GM23248 (cell line): ENCODE results near the gene IQSEC3. TPM values are rescaled to one million over a fixed set of nuclear protein-coding genes. Genes with fewer than 3 reads are reported as not detected.

ENCODE experiments used
- DNase-seq: peaks from one replicate; pipeline ENCODE4 v3.0.0-alpha.2; 2015
- H2AFZ ChIP-seq: fragments of 200-600 bp; sonication (generic); 2 replicates; pipeline ENCODE4 v1.6.1; 2016; ENCODE audit warnings: antibody characterized with exemption
- H3F3A ChIP-seq: fragments of 200-600 bp; sonication (generic); 2 replicates; pipeline ENCODE4 v1.6.1; 2016; ENCODE audit warnings: mild to moderate bottlenecking, antibody characterized with exemption, mixed run types; ENCODE audit not compliant: insufficient read depth
- H3K27ac ChIP-seq: fragments of 200-600 bp; sonication (generic); 2 replicates; pipeline ENCODE4 v1.5.1; 2016; ENCODE audit warnings: mild to moderate bottlenecking
- H3K27me3 ChIP-seq: fragments of 200-600 bp; sonication (generic); replicated peaks from 2 replicates; pipeline ENCODE4 v1.6.1; 2016; ENCODE audit warnings: mild to moderate bottlenecking; ENCODE audit not compliant: insufficient read depth
- H3K36me3 ChIP-seq: fragments of 200-600 bp; sonication (generic); 2 replicates; pipeline ENCODE4 v1.6.1; 2016; ENCODE audit warnings: low read depth, mild to moderate bottlenecking
- H3K4me1 ChIP-seq: fragments of 200-600 bp; sonication (generic); 2 replicates; pipeline ENCODE4 v1.6.1; 2016; ENCODE audit warnings: mild to moderate bottlenecking; ENCODE audit not compliant: insufficient read depth
- H3K4me2 ChIP-seq: fragments of 200-600 bp; sonication (generic); one replicate; pipeline ENCODE4 v1.6.1; 2016; ENCODE audit warnings: mild to moderate bottlenecking; ENCODE audit not compliant: unreplicated experiment
- H3K4me3 ChIP-seq: fragments of 200-600 bp; sonication (generic); 2 replicates; pipeline ENCODE4 v1.5.1; 2016; ENCODE audit warnings: mild to moderate bottlenecking
- H3K79me2 ChIP-seq: fragments of 200-600 bp; sonication (generic); 2 replicates; pipeline ENCODE4 v1.6.1; 2016; ENCODE audit warnings: mild to moderate bottlenecking; ENCODE audit not compliant: insufficient read depth
- H3K9ac ChIP-seq: fragments of 200-600 bp; sonication (generic); 2 replicates; pipeline ENCODE4 v1.6.1; 2016; ENCODE audit warnings: mild to moderate bottlenecking
- H3K9me2 ChIP-seq: fragments of 200-600 bp; sonication (generic); 2 replicates; pipeline ENCODE4 v1.6.1; 2016; ENCODE audit warnings: mixed run types, mild to moderate bottlenecking, moderate library complexity; ENCODE audit not compliant: insufficient read depth
- H3K9me3 ChIP-seq: fragments of 200-600 bp; sonication (generic); one replicate; pipeline ENCODE4 v1.6.1; 2017; ENCODE audit warnings: low read depth
- H4K20me1 ChIP-seq: fragments of 200-600 bp; sonication (generic); 2 replicates; pipeline ENCODE4 v1.6.0; 2016; ENCODE audit not compliant: insufficient read depth
- EZH2 ChIP-seq: fragments of 200-600 bp; sonication (generic); IDR thresholded peaks from 2 replicates; pipeline ENCODE4 v1.6.1; 2018; ENCODE audit warnings: antibody characterized with exemption, mild to moderate bottlenecking; ENCODE audit not compliant: insufficient read depth, poor library complexity, severe bottlenecking
- EZH2phosphoT487 ChIP-seq: fragments of 200-600 bp; sonication (generic); IDR thresholded peaks from 2 replicates; pipeline ENCODE4 v1.6.1; 2018; ENCODE audit warnings: antibody characterized with exemption, moderate library complexity, mild to moderate bottlenecking, low read depth; ENCODE audit not compliant: insufficient read depth
- WGBS, 2 experiments: methylation state at CpG; one replicate each; pipeline ENCODE4 v1.1.6; 2015 to 2017; ENCODE audit warnings: low lambda C conversion rate in 2 of 2, low coverage in 1 of 2; ENCODE audit errors: missing lambda C conversion rate in 2 of 2; 5-methylcytosine and 5-hydroxymethylcytosine counted together
- in situ Hi-C: fragments of 300-500 bp; cut with MboI; formaldehyde crosslinking; loops from 2 replicates; pipeline ENCODE4 v1.15.0; 2020
- polyA plus RNA-seq: library from polyadenylated mRNA; unstranded; fragments of >200 nt; fragmentation: Nextera tagmentation; extraction: Ambion mirVana; gene quantifications from 2 replicates; pipeline ENCODE4 v1.2.1, GENCODE V29; 2016
- total RNA-seq: library from RNA; depleted of rRNA; stranded (reverse); fragments of >200 nt; shearing (Covaris generic); gene quantifications from 2 replicates; pipeline ENCODE4 v1.2.3, GENCODE V29; 2014

IQSEC3 gene
- total and polyA plus RNA-seq, 2 experiments from 2014 or later, result not detected

GRCh38 chr12:115960-116915 lies 49.7 kb downstream of the IQSEC3 start:
- H3K27me3 ChIP-seq, result peaks cover 30% of the 10 kb centered on the region
- no peak overlapping the region for H3K4me3 ChIP-seq
- no peaks in the 10 kb centered on the region for H3K9me2 ChIP-seq
- H2AFZ ChIP-seq, result no peak overlapping the region
- H3K36me3 ChIP-seq, result no peaks in the 10 kb centered on the region
- no peak overlapping the region for H3K9ac ChIP-seq
- no peak overlapping the region for H3K4me2 ChIP-seq
- in situ Hi-C loops, result no loop called here
- no peaks in the 10 kb centered on the region for H3K4me1 ChIP-seq
- no peaks in the 10 kb centered on the region for H3K79me2 ChIP-seq
- H3K27ac ChIP-seq, result no peak overlapping the region
- no peaks in the 10 kb centered on the region for H3K9me3 ChIP-seq
- no peaks in the 10 kb centered on the region for H3F3A ChIP-seq
- no peaks in the 10 kb centered on the region for H4K20me1 ChIP-seq
- TF ChIP-seq EZH2phosphoT487, result no peak
- TF ChIP-seq EZH2, result no peak
- DNase-seq, result no peak
- 41 to 52% methylated on average over 19 of the region's 19 CpGs for WGBS, 2 experiments

GRCh38 chr12:117311-117710 lies 50.7 kb downstream of the IQSEC3 start:
- TF ChIP-seq EZH2, result no peak
- Histone ChIP-seq H3K4me1 (no peaks in the 10 kb centered on the region), H3K4me2 (no peak overlapping the region), H4K20me1 (no peaks in the 10 kb centered on the region), H3K9me3 (no peaks in the 10 kb centered on the region), H3K4me3 (no peak overlapping the region), H3K27me3 (peaks cover 32% of the 10 kb centered on the region), H2AFZ (no peak overlapping the region), H3K9me2 (no peaks in the 10 kb centered on the region), H3K27ac (no peak overlapping the region), H3K9ac (no peak overlapping the region), H3F3A (no peaks in the 10 kb centered on the region), H3K36me3 (no peaks in the 10 kb centered on the region), H3K79me2 (no peaks in the 10 kb centered on the region)
- no peak for DNase-seq
- in situ Hi-C loops, result no loop called here
- WGBS, 2 experiments, result 30 to 33% methylated on average over 7 of the region's 7 CpGs

DNA sequence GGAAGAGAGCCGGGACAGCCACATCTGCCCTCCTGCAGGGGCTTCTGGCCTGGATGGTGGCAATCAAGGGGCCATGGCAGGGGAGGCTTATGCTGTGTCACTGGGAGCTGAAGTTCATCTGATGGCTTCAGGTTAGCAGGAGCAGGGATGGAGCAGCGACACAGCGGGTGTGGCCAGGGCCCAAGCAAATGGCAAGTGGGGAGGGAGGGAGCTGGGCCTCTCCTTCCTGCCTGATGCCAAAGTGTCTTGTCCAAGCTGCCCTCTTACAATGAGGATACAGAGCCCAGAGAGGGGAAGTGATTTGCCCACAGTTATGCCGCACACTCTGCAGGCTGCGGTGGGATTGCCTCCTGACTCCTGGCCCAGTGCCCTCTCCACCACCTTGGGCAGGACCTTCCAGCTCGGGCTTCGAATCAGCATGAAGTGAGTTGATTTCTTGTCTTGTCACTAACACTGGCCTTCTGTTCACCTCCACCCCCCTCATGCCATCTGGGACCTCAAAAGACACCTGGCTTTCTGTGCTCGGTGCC lies 51.3 kb downstream of the IQSEC3 start:
- DNase-seq, result no peak
- H3K4me3 ChIP-seq, result no peak overlapping the region
- H3K27ac ChIP-seq, result no peak overlapping the region
- H3K4me2 ChIP-seq, result no peak overlapping the region
- H3K9me3 ChIP-seq, result no peaks in the 10 kb centered on the region
- in situ Hi-C loops, result no loop called here
- H3F3A ChIP-seq, result no peaks in the 10 kb centered on the region
- H3K4me1 ChIP-seq, result no peaks in the 10 kb centered on the region
- H4K20me1 ChIP-seq, result no peaks in the 10 kb centered on the region
- no peaks in the 10 kb centered on the region for H3K9me2 ChIP-seq
- TF ChIP-seq EZH2 (no peak), EZH2phosphoT487 (no peak)
- H3K36me3 ChIP-seq, result no peaks in the 10 kb centered on the region
- 54 to 65% methylated on average over 8 of the region's 8 CpGs for WGBS, 2 experiments
- H3K9ac ChIP-seq, result no peak overlapping the region
- no peak overlapping the region for H2AFZ ChIP-seq
- H3K79me2 ChIP-seq, result no peaks in the 10 kb centered on the region
- peaks cover 36% of the 10 kb centered on the region for H3K27me3 ChIP-seq

- Histone ChIP-seq H3K36me3 (no peaks in the 10 kb centered on the region), H3K27me3 (peaks cover 36% of the 10 kb centered on the region), H3K4me3 (no peak overlapping the region), H2AFZ (no peak overlapping the region), H3K9ac (no peak overlapping the region), H3K27ac (no peak overlapping the region), H3K4me1 (no peaks in the 10 kb centered on the region), H3K79me2 (no peaks in the 10 kb centered on the region), H3K4me2 (no peak overlapping the region), H4K20me1 (no peaks in the 10 kb centered on the region), H3K9me2 (no peaks in the 10 kb centered on the region), H3F3A (no peaks in the 10 kb centered on the region), H3K9me3 (no peaks in the 10 kb centered on the region)
- no peak for DNase-seq
- TF ChIP-seq EZH2phosphoT487 (no peak), EZH2 (no peak)
- 17 to 22% methylated on average over 4 of the region's 4 CpGs for WGBS, 2 experiments
- in situ Hi-C loops, result no loop called here
Measured at GRCh38 chr12:118591-118990, 52.0 kb downstream of the IQSEC3 start.
